Thoracic aorta (tissue), 2 donors: ENCODE data around the gene PPP1R9B. TPM values are rescaled to one million over a fixed set of nuclear protein-coding genes. Genes with fewer than 3 reads are reported as not detected.

Experiments used
- ATAC-seq: fragments of 150-250 bp; one replicate; pipeline ENCODE4 v1.8.0; 2017; ENCODE audit warnings: low read depth; ENCODE audit not compliant: insufficient number of reproducible peaks, low FRiP score
- DNase-seq: peaks from one replicate; pipeline ENCODE4 v3.0.0-alpha.2; 2020; ENCODE audit warnings: low spot score
- H3K27ac ChIP-seq, 2 donors: fragments of 200-600 bp; sonication (generic); 1 replicate in 1 of 2; 2 replicates in 1 of 2; pipeline ENCODE4 v1.5.1; 2016; ENCODE audit warnings: mild to moderate bottlenecking in 2 of 2, moderate library complexity in 2 of 2
- H3K27me3 ChIP-seq: fragments of 200-600 bp; sonication (generic); replicated peaks from 2 replicates; pipeline ENCODE4 v1.6.0; 2016; ENCODE audit warnings: mild to moderate bottlenecking; ENCODE audit not compliant: insufficient read depth
- H3K36me3 ChIP-seq: fragments of 200-600 bp; sonication (generic); one replicate; pipeline ENCODE4 v1.5.1; 2016
- H3K4me1 ChIP-seq, 2 donors: fragments of 200-600 bp; sonication (generic); 1 replicate in 1 of 2; 2 replicates in 1 of 2; pipeline versions ENCODE4 v1.5.1 to v1.6.0; 2016; ENCODE audit warnings: low read depth in 2 of 2, mild to moderate bottlenecking in 1 of 2; ENCODE audit not compliant: control insufficient read depth in 1 of 2
- H3K4me3 ChIP-seq: fragments of 200-600 bp; sonication (generic); 2 replicates; pipeline ENCODE4 v1.5.1; 2016; ENCODE audit warnings: mild to moderate bottlenecking
- H3K9me3 ChIP-seq: fragments of 200-600 bp; sonication (generic); 2 replicates; pipeline ENCODE4 v1.5.1; 2016
- total RNA-seq, 2 donors: library from RNA; depleted of rRNA; stranded (reverse); fragments of >200 nt; gene quantifications; one replicate each; pipeline versions ENCODE4 v1.1.0 to v1.2.3, GENCODE V29; 2016
- TF ChIP-seq, protein P1 (sequence below): fragments of 200-600 bp; sonication (generic); IDR thresholded peaks from one replicate; pipeline ENCODE4 v1.5.1; 2019; ENCODE audit warnings: antibody characterized with exemption

The PPP1R9B gene, protein sequence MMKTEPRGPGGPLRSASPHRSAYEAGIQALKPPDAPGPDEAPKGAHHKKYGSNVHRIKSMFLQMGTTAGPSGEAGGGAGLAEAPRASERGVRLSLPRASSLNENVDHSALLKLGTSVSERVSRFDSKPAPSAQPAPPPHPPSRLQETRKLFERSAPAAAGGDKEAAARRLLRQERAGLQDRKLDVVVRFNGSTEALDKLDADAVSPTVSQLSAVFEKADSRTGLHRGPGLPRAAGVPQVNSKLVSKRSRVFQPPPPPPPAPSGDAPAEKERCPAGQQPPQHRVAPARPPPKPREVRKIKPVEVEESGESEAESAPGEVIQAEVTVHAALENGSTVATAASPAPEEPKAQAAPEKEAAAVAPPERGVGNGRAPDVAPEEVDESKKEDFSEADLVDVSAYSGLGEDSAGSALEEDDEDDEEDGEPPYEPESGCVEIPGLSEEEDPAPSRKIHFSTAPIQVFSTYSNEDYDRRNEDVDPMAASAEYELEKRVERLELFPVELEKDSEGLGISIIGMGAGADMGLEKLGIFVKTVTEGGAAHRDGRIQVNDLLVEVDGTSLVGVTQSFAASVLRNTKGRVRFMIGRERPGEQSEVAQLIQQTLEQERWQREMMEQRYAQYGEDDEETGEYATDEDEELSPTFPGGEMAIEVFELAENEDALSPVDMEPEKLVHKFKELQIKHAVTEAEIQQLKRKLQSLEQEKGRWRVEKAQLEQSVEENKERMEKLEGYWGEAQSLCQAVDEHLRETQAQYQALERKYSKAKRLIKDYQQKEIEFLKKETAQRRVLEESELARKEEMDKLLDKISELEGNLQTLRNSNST
- total RNA-seq: 10 to 100 TPM; 53.3 to 67.1 TPM

DNA sequence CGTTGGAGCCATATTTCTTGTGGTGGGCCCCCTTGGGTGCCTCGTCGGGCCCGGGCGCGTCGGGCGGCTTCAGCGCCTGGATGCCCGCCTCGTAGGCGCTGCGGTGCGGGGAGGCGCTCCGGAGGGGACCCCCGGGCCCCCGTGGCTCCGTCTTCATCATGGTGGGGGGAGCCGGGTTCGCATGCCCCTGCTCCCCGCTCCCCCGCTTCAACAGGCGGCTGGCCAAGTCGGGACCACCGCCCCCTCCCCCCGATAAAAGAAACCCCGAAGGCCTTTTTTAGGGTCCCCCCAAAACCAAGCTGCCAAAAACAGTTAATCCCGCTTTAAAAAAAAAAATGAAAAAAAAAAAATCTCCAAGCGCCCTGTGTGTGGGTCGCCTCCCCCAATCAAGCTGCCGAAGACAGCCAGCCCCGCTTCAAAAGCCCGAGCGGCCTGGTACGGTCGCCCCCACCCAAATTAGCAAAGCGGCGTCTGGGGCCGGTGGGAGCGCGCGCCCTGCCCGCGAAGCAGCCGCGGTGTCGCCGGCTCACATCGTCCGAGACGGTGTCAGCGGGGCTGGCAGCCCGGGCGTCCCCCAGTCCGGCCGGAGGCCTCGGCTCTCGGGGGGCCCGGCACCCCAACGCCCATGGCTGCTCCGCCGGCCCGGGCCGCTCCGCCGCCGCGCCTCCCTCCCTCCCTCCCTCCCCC, at the start of gene PPP1R9B:
TSS of gene PPP1R9B (minus strand) at position 324 of the 687 bp plus-strand sequence. CDS start at position 160, 164 bp downstream.
- H3K36me3 ChIP-seq: peaks cover 5% of the 10 kb centered on the region
- TF ChIP-seq, protein P1, sequence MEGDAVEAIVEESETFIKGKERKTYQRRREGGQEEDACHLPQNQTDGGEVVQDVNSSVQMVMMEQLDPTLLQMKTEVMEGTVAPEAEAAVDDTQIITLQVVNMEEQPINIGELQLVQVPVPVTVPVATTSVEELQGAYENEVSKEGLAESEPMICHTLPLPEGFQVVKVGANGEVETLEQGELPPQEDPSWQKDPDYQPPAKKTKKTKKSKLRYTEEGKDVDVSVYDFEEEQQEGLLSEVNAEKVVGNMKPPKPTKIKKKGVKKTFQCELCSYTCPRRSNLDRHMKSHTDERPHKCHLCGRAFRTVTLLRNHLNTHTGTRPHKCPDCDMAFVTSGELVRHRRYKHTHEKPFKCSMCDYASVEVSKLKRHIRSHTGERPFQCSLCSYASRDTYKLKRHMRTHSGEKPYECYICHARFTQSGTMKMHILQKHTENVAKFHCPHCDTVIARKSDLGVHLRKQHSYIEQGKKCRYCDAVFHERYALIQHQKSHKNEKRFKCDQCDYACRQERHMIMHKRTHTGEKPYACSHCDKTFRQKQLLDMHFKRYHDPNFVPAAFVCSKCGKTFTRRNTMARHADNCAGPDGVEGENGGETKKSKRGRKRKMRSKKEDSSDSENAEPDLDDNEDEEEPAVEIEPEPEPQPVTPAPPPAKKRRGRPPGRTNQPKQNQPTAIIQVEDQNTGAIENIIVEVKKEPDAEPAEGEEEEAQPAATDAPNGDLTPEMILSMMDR: no peak
- no peaks in the 10 kb centered on the region for H3K27me3 ChIP-seq
- peak within 1 kb of the TSS; percentile 90 to 94 for H3K27ac ChIP-seq
- peaks cover 51 to 68% of the 10 kb centered on the region in 2 donors for H3K4me1 ChIP-seq
- DNase-seq: no peak
- H3K9me3 ChIP-seq: no peaks in the 10 kb centered on the region
- H3K4me3 ChIP-seq: peak within 1 kb of the TSS; percentile 96
- ATAC-seq: no peak

DNA sequence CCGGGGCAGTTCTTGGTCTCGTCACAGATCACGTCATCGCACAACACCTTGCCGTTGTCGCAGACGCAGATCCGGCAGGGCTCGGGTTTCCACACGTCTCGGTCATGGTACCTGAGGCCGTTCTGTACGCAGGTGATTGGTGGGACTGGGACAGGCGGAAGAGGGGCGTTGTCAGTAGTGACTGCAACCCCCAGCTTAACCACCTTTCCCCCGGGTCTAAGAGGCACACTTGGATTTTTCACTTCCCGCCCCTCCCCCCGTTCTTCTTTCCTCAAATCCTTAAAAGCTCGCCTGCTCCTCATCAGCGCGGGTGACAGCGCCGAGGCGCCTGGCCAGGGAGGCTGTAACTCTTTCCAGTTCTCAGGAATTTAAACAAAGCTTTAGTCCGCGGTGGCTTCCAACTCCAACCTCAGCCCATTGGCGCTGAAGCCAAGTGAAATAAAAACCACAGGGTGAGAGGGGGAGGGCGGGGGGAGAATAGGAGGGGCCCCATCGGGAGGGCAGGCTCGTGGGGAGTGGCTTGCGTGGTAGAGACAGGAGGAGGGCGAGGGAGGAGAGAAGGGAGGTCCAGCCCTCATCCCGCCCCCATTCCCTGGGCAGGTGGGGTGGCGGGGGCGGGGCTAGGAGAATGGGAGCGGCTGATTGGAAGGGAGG, 49.5 kb upstream of the PPP1R9B start:
- Histone ChIP-seq H3K4me3 (peak overlapping the region; percentile 78), H3K27me3 (no peaks in the 10 kb centered on the region), H3K4me1 (peaks cover 18 to 75% of the 10 kb centered on the region in 2 donors), H3K9me3 (no peaks in the 10 kb centered on the region), H3K27ac (peak overlapping the region; percentile 90 to 99), H3K36me3 (peaks cover 36% of the 10 kb centered on the region)
- DNase-seq (peak; percentile 85), ATAC-seq (peak; percentile 62)
- TF ChIP-seq, protein P1: no peak

DNA sequence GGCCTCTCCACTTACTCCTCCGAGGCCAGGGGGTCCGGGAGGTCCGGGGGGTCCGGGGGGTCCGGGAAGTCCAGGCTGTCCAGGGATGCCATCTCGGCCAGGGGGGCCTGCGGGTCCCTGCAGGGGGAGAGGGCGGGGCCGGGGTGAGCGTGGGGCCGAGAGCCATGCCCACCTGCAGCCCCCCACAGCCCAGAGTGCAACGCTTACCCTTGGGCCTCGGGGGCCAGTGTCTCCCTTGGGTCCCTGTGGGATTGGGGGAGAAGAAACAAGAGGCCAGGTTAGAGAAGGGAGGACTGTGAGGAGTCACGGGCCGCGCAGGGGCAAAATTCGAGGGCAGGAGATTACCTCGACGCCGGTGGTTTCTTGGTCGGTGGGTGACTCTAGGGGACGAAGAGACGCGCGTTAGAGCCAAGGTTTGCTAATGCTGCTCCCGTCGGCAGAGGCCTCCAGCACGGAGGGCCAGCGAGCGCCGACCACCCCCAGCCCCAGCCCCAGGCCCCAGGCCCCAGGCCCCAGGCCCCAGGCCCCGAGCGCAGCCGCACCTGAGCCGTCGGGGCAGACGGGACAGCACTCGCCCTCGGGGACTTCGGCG, 48.8 kb upstream of the PPP1R9B start:
- no peaks in the 10 kb centered on the region for H3K27me3 ChIP-seq
- TF ChIP-seq, protein P1: no peak
- H3K4me1 ChIP-seq: peaks cover 18 to 74% of the 10 kb centered on the region in 2 donors

DNA sequence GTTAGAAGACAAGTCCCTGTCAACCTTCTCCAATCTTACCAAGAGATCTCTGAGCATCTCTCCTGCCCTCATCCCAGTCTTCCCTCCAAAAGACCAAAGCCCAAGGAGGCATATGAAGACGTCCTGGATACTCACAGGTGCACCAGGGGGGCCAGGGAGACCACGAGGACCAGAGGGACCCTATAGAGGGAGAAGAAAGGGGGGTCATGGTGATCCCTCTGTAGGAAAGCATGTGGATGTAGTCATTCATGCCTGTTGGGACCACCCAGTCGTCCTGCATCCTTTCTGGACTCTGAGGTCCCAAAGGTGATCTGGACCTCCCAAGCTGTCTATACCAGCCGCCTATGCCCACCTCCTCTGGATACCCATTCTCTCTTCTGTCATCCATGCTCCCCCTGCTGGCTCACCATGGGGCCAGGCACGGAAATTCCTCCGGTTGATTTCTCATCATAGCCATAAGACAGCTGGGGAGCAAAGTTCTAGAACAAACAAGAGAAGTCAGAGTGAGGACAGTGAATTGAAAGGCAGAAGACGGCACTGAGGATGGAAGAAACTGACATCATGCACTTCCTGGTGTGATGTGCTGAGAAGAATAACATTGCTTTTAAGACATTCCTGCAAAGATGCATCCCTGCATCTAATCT, 47.7 kb upstream of the PPP1R9B start:
- H3K36me3 ChIP-seq: peaks cover 53% of the 10 kb centered on the region
- no peaks in the 10 kb centered on the region for H3K27me3 ChIP-seq

More for the DNA sequence above, 48.8 kb upstream of the PPP1R9B start:
- ATAC-seq: no peak
- DNase-seq: no peak
- Histone ChIP-seq H3K27ac (peak overlapping the region; percentile 88 to 90), H3K4me3 (peak overlapping the region; percentile 78), H3K36me3 (peaks cover 42% of the 10 kb centered on the region), H3K9me3 (no peaks in the 10 kb centered on the region)

More for the DNA sequence above, 47.7 kb upstream of the PPP1R9B start:
- TF ChIP-seq, protein P1: peak; percentile 61
- peak overlapping the region; percentile 78 for H3K4me3 ChIP-seq
- peak overlapping the region; percentile 88 to 90 for H3K27ac ChIP-seq
- peaks cover 18 to 63% of the 10 kb centered on the region in 2 donors for H3K4me1 ChIP-seq
- H3K9me3 ChIP-seq: no peaks in the 10 kb centered on the region
- DNase-seq (no peak), ATAC-seq (no peak)
